Activated CD4-positive, alpha-beta memory T cell treated with anti-CD3 and anti-CD28 coated beads for 36 hours (primary cell): Measurements from ENCODE around the gene RFX3. TPM values are rescaled to one million over a fixed set of nuclear protein-coding genes. Genes with fewer than 3 reads are reported as not detected.

Experiments
- CTCF ChIA-PET: fragments of 350-600 bp; sonication (Branson Sonifier 250); formaldehyde crosslinking; loops from one replicate; lab custom pipeline; 2021; ENCODE audit warnings: antibody characterized with exemption, inconsistent platforms; lab: Charles Lee
- POLR2A ChIA-PET: fragments of 350-600 bp; sonication (Branson Sonifier 250); formaldehyde crosslinking; loops from one replicate; lab custom pipeline; 2021; ENCODE audit warnings: antibody characterized with exemption; lab: Charles Lee
- DNase-seq: peaks from one replicate; pipeline ENCODE4 v3.0.0-alpha.2; 2020
- H3K27ac Mint-ChIP-seq: one replicate; pipeline ENCODE4 v1.8.0; 2021; ENCODE audit warnings: mixed read lengths
- H3K27me3 Mint-ChIP-seq: one replicate; pipeline ENCODE4 v1.8.0; 2021; ENCODE audit warnings: mixed read lengths
- H3K36me3 Mint-ChIP-seq: one replicate; pipeline ENCODE4 v1.8.0; 2021; ENCODE audit warnings: mixed read lengths
- H3K4me1 Mint-ChIP-seq: one replicate; pipeline ENCODE4 v1.8.0; 2021; ENCODE audit warnings: low read depth, mixed read lengths
- H3K4me3 Mint-ChIP-seq: one replicate; pipeline ENCODE4 v1.8.0; 2021; ENCODE audit warnings: mild to moderate bottlenecking, mixed read lengths
- H3K9me3 Mint-ChIP-seq: one replicate; pipeline ENCODE4 v1.8.0; 2021; ENCODE audit warnings: mixed read lengths
- intact Hi-C: fragments of 100-400 bp; cut with micrococcal nuclease; formaldehyde crosslinking; loops from one replicate; pipeline ENCODE4 v1.15.1; 2023
- total RNA-seq, 2 experiments: library from RNA; stranded (reverse); gene quantifications; one replicate each; pipeline ENCODE4 v1.2.3, GENCODE V29; 2021

Gene RFX3
- total RNA-seq, 2 experiments from 2014 or later, result 12.2 to 13.4 TPM

DNA sequence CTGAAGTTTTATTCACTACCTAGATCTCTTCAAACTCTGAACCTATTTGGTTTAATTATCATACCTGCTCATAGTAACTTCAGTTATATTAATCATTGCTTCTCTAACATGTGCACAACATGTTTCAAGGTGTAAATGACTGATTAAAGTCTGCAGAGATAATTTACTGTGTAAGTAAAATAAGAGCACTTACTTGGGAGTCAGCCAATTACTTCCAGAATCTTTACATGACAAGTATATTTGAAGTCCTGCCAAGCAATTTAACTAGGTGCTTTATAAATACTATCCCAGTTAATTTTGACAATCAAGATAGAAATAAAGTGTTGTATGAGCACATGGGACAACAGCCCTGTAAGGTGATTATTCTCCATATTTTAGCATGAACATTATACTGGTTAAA, 109.9 kb downstream of the RFX3 start:
- no peak overlapping the region for H3K27ac Mint-ChIP-seq
- no peaks in the 10 kb centered on the region for H3K27me3 Mint-ChIP-seq
- DNase-seq, result no peak
- ChIA-PET POLR2A (no interaction called here), CTCF (no interaction called here)
- intact Hi-C loops, result no loop called here
- H3K36me3 Mint-ChIP-seq, result no peaks in the 10 kb centered on the region
- no peaks in the 10 kb centered on the region for H3K9me3 Mint-ChIP-seq
- no peaks in the 10 kb centered on the region for H3K4me1 Mint-ChIP-seq
- no peak overlapping the region for H3K4me3 Mint-ChIP-seq

DNA sequence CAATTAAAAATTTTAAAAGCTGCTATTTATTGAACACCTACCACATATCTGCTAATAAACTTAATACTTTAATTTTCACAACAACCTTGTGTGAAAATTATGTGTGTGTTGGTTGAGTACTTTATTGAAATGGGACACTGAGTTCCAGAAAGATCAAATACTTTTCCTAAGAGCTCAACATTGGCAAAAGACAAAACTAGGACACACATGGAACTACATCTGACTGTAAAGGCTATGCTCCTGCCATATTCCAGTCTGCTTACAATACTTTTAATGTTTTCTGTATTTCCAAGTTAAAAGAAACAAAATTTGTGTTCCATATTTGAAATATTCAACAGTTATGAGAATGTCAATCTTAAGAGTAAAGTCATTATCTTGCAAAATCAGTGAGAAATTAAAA, 111.8 kb downstream of the RFX3 start:
- DNase-seq, result no peak
- ChIA-PET POLR2A (no interaction called here), CTCF (interaction anchor here (1.2 kb wide), 1 partner anchor 173 kb away, joined by 3 read pairs; no protein-coding TSS in a partner anchor)
- H3K36me3 Mint-ChIP-seq, result no peaks in the 10 kb centered on the region
- H3K27ac Mint-ChIP-seq, result no peak overlapping the region
- no peaks in the 10 kb centered on the region for H3K27me3 Mint-ChIP-seq
- no peak overlapping the region for H3K4me3 Mint-ChIP-seq
- no peaks in the 10 kb centered on the region for H3K9me3 Mint-ChIP-seq
- intact Hi-C loops, result no loop called here
- H3K4me1 Mint-ChIP-seq, result no peaks in the 10 kb centered on the region

DNA sequence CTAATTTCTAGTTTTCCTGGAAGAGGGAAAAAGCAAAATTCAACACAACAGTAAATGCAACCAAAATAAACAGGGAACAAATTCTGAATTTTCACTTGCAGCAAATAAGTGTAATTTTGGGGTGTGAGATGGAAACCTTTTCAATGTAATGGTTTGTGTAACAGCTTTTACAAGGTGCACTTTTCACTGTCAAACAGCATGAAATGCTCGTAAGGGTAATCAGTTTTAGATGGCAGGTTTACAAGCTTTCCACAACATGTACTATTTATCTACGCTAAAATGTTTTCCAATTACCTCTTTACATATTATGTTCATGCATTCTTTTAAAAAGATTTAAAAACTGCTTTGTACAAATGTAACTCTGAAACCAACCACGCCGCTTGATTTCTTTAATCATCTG, 115.3 kb downstream of the RFX3 start:
- H3K36me3 Mint-ChIP-seq, result no peaks in the 10 kb centered on the region
- no peak overlapping the region for H3K27ac Mint-ChIP-seq
- ChIA-PET CTCF (interaction anchor here (1.5 to 3.5 kb wide), 2 partner anchors 31 to 79 kb away, joined by 3 to 12 read pairs; no protein-coding TSS in a partner anchor), POLR2A (no interaction called here)
- intact Hi-C loops, result no loop called here
- peaks cover 2% of the 10 kb centered on the region for H3K4me1 Mint-ChIP-seq
- no peaks in the 10 kb centered on the region for H3K9me3 Mint-ChIP-seq
- no peak for DNase-seq
- H3K4me3 Mint-ChIP-seq, result no peak overlapping the region
- no peaks in the 10 kb centered on the region for H3K27me3 Mint-ChIP-seq

DNA sequence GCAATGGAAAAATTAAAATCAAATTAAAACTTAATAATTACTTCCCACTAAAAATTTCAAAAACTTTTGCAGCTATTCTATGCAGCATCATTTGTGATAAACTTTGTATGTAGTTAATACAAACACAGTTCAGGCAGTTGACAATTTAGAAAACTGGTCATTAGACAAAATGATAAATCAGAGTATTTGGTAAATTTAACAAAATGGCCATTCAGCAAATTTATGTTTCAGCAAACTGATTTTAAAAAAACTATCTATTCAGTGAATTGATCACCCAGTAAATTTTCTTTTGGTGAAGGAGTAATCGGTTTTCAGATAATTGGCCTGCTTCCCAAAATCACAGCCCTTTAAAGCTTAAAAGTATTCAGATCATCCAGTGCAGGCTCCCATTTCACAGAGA, 116.3 kb downstream of the RFX3 start:
- no peaks in the 10 kb centered on the region for H3K27me3 Mint-ChIP-seq
- H3K4me3 Mint-ChIP-seq, result no peak overlapping the region
- peaks cover 10% of the 10 kb centered on the region for H3K4me1 Mint-ChIP-seq
- H3K9me3 Mint-ChIP-seq, result no peaks in the 10 kb centered on the region
- intact Hi-C loops, result no loop called here
- DNase-seq, result no peak
- POLR2A ChIA-PET, result no interaction called here
- CTCF ChIA-PET, result interaction anchor here (1.0 to 1.5 kb wide), 2 partner anchors 32 to 78 kb away, joined by 3 to 4 read pairs; no protein-coding TSS in a partner anchor
- H3K27ac Mint-ChIP-seq, result no peak overlapping the region
- H3K36me3 Mint-ChIP-seq, result no peaks in the 10 kb centered on the region

DNA sequence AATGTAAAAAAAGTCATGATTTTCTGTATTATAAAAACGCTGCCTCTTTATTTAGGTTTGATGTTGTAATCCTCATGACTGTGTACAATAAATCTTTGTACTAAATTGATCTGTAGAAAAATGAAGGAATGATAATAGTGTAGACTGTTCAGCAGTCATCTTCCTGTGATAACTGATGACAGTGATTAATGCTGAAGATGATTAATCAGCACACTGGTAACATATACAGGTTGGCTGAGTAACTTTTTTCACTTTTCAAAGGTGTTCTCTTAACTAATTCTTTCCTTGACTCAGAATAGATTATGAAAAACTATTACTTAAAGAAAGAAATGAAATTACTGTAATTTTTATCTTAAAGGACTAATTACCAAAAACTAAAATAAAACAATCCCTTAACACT, 122.5 kb downstream of the RFX3 start:
- intact Hi-C loops, result loop anchor here (1.0 kb wide), 1 partner anchor 17 kb away; no protein-coding TSS in a partner anchor
- Mint-ChIP-seq H3K9me3 (no peaks in the 10 kb centered on the region), H3K36me3 (no peaks in the 10 kb centered on the region), H3K4me3 (no peak overlapping the region), H3K27me3 (no peaks in the 10 kb centered on the region), H3K27ac (no peak overlapping the region), H3K4me1 (peaks cover 25% of the 10 kb centered on the region)
- ChIA-PET POLR2A (no interaction called here), CTCF (no interaction called here)
- DNase-seq, result no peak

DNA sequence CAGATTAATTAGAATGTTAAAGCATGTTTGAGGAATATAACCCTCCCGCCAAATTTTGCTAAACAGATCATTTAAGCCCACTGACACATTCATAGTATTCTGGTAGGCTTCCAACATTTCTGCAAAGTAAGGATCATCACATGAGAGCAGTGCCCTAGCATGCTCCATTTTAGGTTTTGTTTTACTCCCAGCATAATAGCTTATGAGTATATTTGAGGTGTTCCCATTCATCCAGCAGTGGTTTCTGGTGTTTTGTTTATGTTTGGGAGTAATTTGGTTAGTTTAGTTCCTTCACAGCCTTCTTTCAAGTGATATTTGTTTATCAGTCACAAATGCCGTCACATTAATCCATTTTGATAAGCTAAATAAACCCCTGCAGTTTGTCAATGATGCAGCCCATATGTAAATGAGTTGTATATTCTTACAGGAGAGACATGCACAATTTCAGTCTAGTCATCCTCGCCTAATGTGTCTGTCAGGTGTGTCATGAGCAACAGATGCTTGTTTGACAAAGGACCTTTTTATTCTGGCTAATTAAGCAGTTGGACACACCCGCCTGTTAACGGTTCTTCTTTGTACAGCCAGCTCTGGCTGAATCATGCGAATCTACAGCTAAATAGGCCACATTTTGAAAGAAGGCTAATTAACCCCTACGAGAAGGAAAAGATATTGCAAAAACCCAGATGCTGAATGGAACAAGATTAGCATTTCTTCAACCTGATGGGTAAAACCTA, 124.4 kb downstream of the RFX3 start:
- no peak overlapping the region for H3K27ac Mint-ChIP-seq
- no peaks in the 10 kb centered on the region for H3K27me3 Mint-ChIP-seq
- H3K4me1 Mint-ChIP-seq, result peaks cover 34% of the 10 kb centered on the region

DNA sequence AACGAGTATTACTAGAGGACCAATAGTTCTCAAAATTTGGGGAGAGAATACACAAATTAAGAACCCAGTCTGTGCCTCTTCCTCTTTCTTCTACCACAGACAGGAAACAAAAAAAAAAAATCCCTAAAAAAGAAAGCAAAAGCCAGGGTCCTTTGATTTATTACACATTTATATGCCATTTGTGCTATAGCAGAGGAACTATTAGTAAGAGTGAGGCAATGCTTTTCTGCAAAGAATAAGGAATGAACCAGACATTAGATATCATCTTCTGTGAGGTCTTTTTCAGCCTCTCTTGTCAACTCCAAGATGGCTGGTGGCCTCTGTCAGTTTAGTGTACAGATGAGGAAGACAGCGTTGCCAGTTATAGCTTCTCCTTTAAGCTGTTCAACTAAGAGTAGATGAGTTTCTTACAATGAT, 127.6 kb downstream of the RFX3 start:
- Mint-ChIP-seq H3K27ac (peak overlapping the region; percentile 56), H3K27me3 (no peaks in the 10 kb centered on the region), H3K36me3 (peaks cover 16% of the 10 kb centered on the region), H3K4me1 (peaks cover 18% of the 10 kb centered on the region), H3K9me3 (no peaks in the 10 kb centered on the region), H3K4me3 (peak overlapping the region; percentile 16)
- intact Hi-C loops, result loop anchor here (1.0 kb wide), 1 partner anchor 12 kb away; no protein-coding TSS in a partner anchor
- CTCF ChIA-PET, result no interaction called here
- POLR2A ChIA-PET, result no interaction called here
- DNase-seq, result no peak

More for the DNA sequence above, 124.4 kb downstream of the RFX3 start:
- Mint-ChIP-seq H3K36me3 (peaks cover under 1% of the 10 kb centered on the region), H3K4me3 (no peak overlapping the region), H3K9me3 (no peaks in the 10 kb centered on the region)
- DNase-seq, result no peak
- POLR2A ChIA-PET, result no interaction called here
- CTCF ChIA-PET, result interaction anchor here (0.6 kb wide), 1 partner anchor 14 kb away, joined by 4 read pairs; no protein-coding TSS in a partner anchor
- intact Hi-C loops, result no loop called here

DNA sequence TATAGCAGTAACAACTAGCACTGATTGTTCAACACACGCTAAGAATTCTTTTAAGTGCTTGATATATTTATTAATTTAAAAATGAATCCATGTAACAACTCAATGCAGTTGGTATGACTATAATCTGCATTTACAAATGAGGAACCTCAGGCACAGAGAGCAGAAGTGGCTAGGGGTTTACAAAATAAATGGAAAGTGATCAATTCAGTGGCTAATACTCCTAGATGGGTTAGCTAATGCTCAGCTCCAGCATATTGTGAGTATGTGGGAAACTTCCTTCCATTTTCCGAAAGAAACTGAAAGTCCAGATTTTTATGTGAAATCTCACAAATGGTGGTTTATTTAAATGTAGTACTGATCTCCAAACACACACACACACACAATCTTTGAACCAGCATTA, 128.0 kb downstream of the RFX3 start:
- peak overlapping the region; percentile 56 for H3K27ac Mint-ChIP-seq
- H3K36me3 Mint-ChIP-seq, result peaks cover 16% of the 10 kb centered on the region
- POLR2A ChIA-PET, result no interaction called here
- no peaks in the 10 kb centered on the region for H3K9me3 Mint-ChIP-seq
- H3K27me3 Mint-ChIP-seq, result no peaks in the 10 kb centered on the region
- peaks cover 15% of the 10 kb centered on the region for H3K4me1 Mint-ChIP-seq
- no peak for DNase-seq
- H3K4me3 Mint-ChIP-seq, result no peak overlapping the region
- CTCF ChIA-PET, result no interaction called here
- intact Hi-C loops, result loop anchor here (1.0 kb wide), 1 partner anchor 11 kb away; no protein-coding TSS in a partner anchor

DNA sequence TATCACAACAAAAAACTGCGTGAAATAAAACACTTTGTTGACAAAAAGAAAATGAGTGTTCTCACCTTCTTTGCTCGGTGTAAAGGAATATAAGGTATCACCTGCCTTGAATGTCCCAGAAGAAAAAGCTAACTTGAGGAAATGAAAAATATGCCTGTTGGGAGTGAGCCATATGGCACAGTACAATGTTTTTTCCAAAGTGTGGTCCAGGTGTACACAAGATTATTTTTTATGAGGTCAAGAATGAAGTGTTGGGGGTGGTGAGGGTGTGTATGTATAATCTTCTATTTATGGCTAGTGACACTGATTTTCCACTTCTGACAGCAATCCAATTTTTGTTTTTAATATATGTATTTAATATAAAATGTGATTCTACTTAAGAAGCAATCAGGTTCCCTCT, 134.4 kb downstream of the RFX3 start:
- intact Hi-C loops, result no loop called here
- Mint-ChIP-seq H3K9me3 (peaks cover 11% of the 10 kb centered on the region), H3K36me3 (peaks cover 54% of the 10 kb centered on the region), H3K4me3 (no peak overlapping the region), H3K4me1 (peaks cover 18% of the 10 kb centered on the region), H3K27me3 (no peaks in the 10 kb centered on the region), H3K27ac (no peak overlapping the region)
- DNase-seq, result no peak
- CTCF ChIA-PET, result no interaction called here
- POLR2A ChIA-PET, result no interaction called here

DNA sequence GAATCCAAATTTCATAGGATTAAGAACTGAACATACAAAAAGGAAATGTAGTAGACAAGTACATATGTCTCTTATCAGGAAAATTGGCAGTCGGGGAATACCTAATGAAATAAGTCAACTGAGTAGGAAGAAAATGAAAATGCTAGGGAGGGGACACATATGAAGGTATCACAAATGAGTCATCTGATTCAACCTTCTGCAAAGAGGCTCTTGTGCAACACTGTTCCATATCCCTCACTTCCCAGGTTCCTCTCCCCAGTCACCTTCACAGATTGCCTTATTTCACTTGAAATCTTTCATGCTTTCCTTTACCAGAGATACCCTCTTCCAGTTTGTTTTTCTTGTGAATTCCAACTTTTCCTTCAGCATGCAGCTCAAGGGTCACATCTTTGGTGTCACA, 139.0 kb downstream of the RFX3 start:
- H3K27me3 Mint-ChIP-seq, result no peaks in the 10 kb centered on the region
- peaks cover 29% of the 10 kb centered on the region for H3K4me1 Mint-ChIP-seq
- no peak overlapping the region for H3K27ac Mint-ChIP-seq
- peaks cover 46% of the 10 kb centered on the region for H3K36me3 Mint-ChIP-seq
- DNase-seq, result no peak
- intact Hi-C loops, result loop anchor here (1.0 to 5.0 kb wide), 5 partner anchors 12 to 139 kb away; no protein-coding TSS in a partner anchor
- no peak overlapping the region for H3K4me3 Mint-ChIP-seq
- H3K9me3 Mint-ChIP-seq, result peaks cover 11% of the 10 kb centered on the region
- ChIA-PET CTCF (no interaction called here), POLR2A (interaction anchor here (1.2 kb wide), 1 partner anchor 141 kb away, joined by 5 read pairs; no protein-coding TSS in a partner anchor)

DNA sequence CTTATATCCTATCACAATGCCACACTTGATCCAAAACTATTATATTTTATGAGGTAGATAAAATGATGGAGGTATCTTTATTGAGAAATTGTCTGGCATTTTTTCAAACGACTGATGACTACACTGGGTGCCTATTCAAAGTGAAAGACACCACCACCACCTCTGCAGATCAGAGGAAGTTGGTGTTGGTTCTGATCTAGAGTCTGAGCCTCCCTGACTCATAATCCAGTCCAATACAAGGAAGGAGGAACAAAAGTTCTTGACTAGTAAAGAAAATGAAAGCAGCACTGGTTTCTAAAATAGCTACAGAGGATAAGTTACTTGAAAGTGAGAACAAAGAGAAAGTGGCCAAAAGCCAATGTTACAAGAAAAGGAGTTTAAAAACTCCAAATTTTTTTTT, 139.9 kb downstream of the RFX3 start:
- ChIA-PET POLR2A (interaction anchor here (0.6 to 1.2 kb wide), 3 partner anchors 92 to 141 kb away, joined by 3 to 5 read pairs (median 3); no protein-coding TSS in a partner anchor), CTCF (no interaction called here)
- H3K4me3 Mint-ChIP-seq, result no peak overlapping the region
- intact Hi-C loops, result loop anchor here (1.0 to 5.0 kb wide), 5 partner anchors 12 to 139 kb away; no protein-coding TSS in a partner anchor
- peaks cover 38% of the 10 kb centered on the region for H3K36me3 Mint-ChIP-seq
- peaks cover 11% of the 10 kb centered on the region for H3K9me3 Mint-ChIP-seq
- no peak overlapping the region for H3K27ac Mint-ChIP-seq
- DNase-seq, result peak; percentile 65
- H3K27me3 Mint-ChIP-seq, result no peaks in the 10 kb centered on the region
- peaks cover 29% of the 10 kb centered on the region for H3K4me1 Mint-ChIP-seq

DNA sequence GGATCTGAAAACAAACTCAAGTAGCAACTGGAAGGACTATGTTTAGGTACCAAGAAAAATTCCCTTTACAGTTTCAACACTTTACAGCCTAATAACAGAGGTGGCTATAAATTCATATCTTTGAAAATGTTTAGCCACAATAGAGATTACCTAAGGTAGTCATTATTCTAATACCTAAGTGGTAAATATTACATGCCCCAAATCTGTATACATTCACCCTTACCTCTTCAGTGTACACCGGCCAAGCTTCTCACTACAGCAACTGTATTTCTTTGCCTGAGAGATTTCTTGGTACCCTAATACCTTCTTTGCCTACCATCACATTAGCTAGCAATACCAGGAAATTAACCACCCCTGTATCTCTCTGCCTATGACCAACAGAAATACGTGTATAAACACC, 154.0 kb downstream of the RFX3 start:
- peaks cover 4% of the 10 kb centered on the region for H3K36me3 Mint-ChIP-seq
- DNase-seq, result no peak
- no peak overlapping the region for H3K27ac Mint-ChIP-seq
- no peaks in the 10 kb centered on the region for H3K27me3 Mint-ChIP-seq
- ChIA-PET POLR2A (no interaction called here), CTCF (no interaction called here)
- peaks cover 2% of the 10 kb centered on the region for H3K9me3 Mint-ChIP-seq
- H3K4me1 Mint-ChIP-seq, result peaks cover 5% of the 10 kb centered on the region
- H3K4me3 Mint-ChIP-seq, result no peak overlapping the region
- intact Hi-C loops, result no loop called here
